HEK293 (cell line): ENCODE measurements around the gene SNUPN.

Source experiments
- CTCF ChIA-PET: fragments of 350-600 bp; formaldehyde crosslinking; extraction: SDS; loops from one replicate; lab custom pipeline; 2021; ENCODE audit warnings: antibody characterized with exemption; lab: Yijun Ruan, JAX
- POLR2A ChIA-PET: fragments of 300-600 bp; formaldehyde crosslinking; extraction: SDS; loops from one replicate; lab custom pipeline; 2020; ENCODE audit warnings: antibody characterized with exemption, inconsistent platforms; lab: Yijun Ruan, JAX
- H3K27ac ChIP-seq: fragments of 200-500 bp; sonication (Bioruptor generic); 2 replicates; pipeline ENCODE4 v1.5.1; 2014; ENCODE audit warnings: low read depth, low read length, control low read depth, inconsistent platforms; ENCODE audit errors: extremely low read depth
- H3K36me3 ChIP-seq, 2 experiments: fragments of 200-500 bp in 1 of 2; sonication (Bioruptor generic) in 1 of 2; 1 replicate in 1 of 2; 2 replicates in 1 of 2; pipeline ENCODE4 v1.5.1; 2014 to 2017; ENCODE audit warnings: inconsistent platforms in 2 of 2, low read length in 2 of 2; ENCODE audit not compliant: control insufficient read depth in 2 of 2, insufficient read depth in 1 of 2
- H3K4me1 ChIP-seq: fragments of 200-500 bp; sonication (Bioruptor generic); 2 replicates; pipeline ENCODE4 v1.5.1; 2014; ENCODE audit warnings: mild to moderate bottlenecking, low read length, inconsistent platforms; ENCODE audit not compliant: control insufficient read depth, insufficient read depth
- H3K4me3 ChIP-seq: 2 replicates; pipeline ENCODE4 v1.5.1; 2011; ENCODE audit warnings: low read depth, mild to moderate bottlenecking, control low read depth, low read length, moderate library complexity
- H3K9me3 ChIP-seq: fragments of 200-500 bp; sonication (Bioruptor generic); 2 replicates; pipeline ENCODE4 v1.5.1; 2014; ENCODE audit warnings: low read depth, low read length, inconsistent platforms; ENCODE audit not compliant: control insufficient read depth, insufficient read depth
- BCL11A ChIP-seq: fragments of 450-650 bp; formaldehyde crosslinking; IDR thresholded peaks from 2 replicates; pipeline ENCODE4 v1.5.1; 2016; ENCODE audit warnings: low read depth, missing biosample characterization, missing genetic modification characterization
- HOXC10 ChIP-seq: sonication (generic); formaldehyde crosslinking; IDR thresholded peaks from 2 replicates; pipeline ENCODE4 v1.8.1; 2023; ENCODE audit warnings: mild to moderate bottlenecking, missing genetic modification reagents
- KLF10 ChIP-seq: fragments of 450-650 bp; IDR thresholded peaks from 2 replicates; pipeline ENCODE4 v1.5.1; 2018; ENCODE audit warnings: missing biosample characterization, mild to moderate bottlenecking, missing genetic modification characterization
- MEIS1 ChIP-seq: sonication (generic); formaldehyde crosslinking; IDR thresholded peaks from 2 replicates; pipeline ENCODE4 v1.8.1; 2022; ENCODE audit warnings: missing genetic modification reagents, mild to moderate bottlenecking, borderline replicate concordance
- PRDM1 ChIP-seq: fragments of 450-650 bp; formaldehyde crosslinking; IDR thresholded peaks from 2 replicates; pipeline ENCODE4; 2016; ENCODE audit warnings: missing biosample characterization, missing genetic modification characterization
- PRDM6 ChIP-seq: fragments of 450-650 bp; formaldehyde crosslinking; IDR thresholded peaks from 2 replicates; pipeline ENCODE4 v1.5.1; 2017; ENCODE audit warnings: missing biosample characterization, missing genetic modification characterization
- SCRT2 ChIP-seq: fragments of 450-650 bp; formaldehyde crosslinking; IDR thresholded peaks from 2 replicates; pipeline ENCODE4 v1.5.1; 2016; ENCODE audit warnings: missing biosample characterization, missing genetic modification characterization
- ZBTB11 ChIP-seq: fragments of 450-650 bp; formaldehyde crosslinking; conservative IDR thresholded peaks from 2 replicates; pipeline ENCODE4 v1.5.1; 2016; ENCODE audit warnings: low read depth, missing biosample characterization, missing genetic modification characterization
- ZNF121 ChIP-seq: fragments of 450-650 bp; formaldehyde crosslinking; IDR thresholded peaks from 2 replicates; pipeline ENCODE4 v1.5.1; 2016; ENCODE audit warnings: missing biosample characterization, missing genetic modification characterization
- ZNF140 ChIP-seq: fragments of 450-650 bp; formaldehyde crosslinking; IDR thresholded peaks from 2 replicates; pipeline ENCODE4 v1.5.1; 2016; ENCODE audit warnings: missing biosample characterization, missing genetic modification characterization
- ZNF174 ChIP-seq: fragments of 450-650 bp; formaldehyde crosslinking; IDR thresholded peaks from 2 replicates; pipeline ENCODE4 v1.5.0; 2017; ENCODE audit warnings: missing biosample characterization, mild to moderate bottlenecking, missing genetic modification characterization
- ZNF2 ChIP-seq: fragments of 450-650 bp; formaldehyde crosslinking; IDR thresholded peaks from 2 replicates; pipeline ENCODE4 v1.5.1; 2016; ENCODE audit warnings: missing biosample characterization, missing genetic modification characterization
- ZNF311 ChIP-seq: fragments of 450-650 bp; formaldehyde crosslinking; IDR thresholded peaks from 2 replicates; pipeline ENCODE4 v1.5.1; 2017; ENCODE audit warnings: missing biosample characterization, missing genetic modification characterization, borderline replicate concordance
- ZNF549 ChIP-seq: fragments of 450-650 bp; IDR thresholded peaks from 2 replicates; pipeline ENCODE4 v1.5.1; 2018; ENCODE audit warnings: missing biosample characterization, missing genetic modification characterization, mild to moderate bottlenecking, inconsistent platforms, moderate library complexity
- ZNF560 ChIP-seq: fragments of 450-650 bp; formaldehyde crosslinking; IDR thresholded peaks from 2 replicates; pipeline ENCODE4 v1.5.1; 2017; ENCODE audit warnings: missing biosample characterization, missing genetic modification characterization, borderline replicate concordance
- ZNF571 ChIP-seq: fragments of 450-650 bp; formaldehyde crosslinking; IDR thresholded peaks from 2 replicates; pipeline ENCODE4 v1.5.0; 2017; ENCODE audit warnings: missing biosample characterization, missing genetic modification characterization
- ZNF660 ChIP-seq: fragments of 450-650 bp; IDR thresholded peaks from 2 replicates; pipeline ENCODE4 v1.5.1; 2018; ENCODE audit warnings: missing biosample characterization, mild to moderate bottlenecking, missing genetic modification characterization
- ZNF843 ChIP-seq: fragments of 450-650 bp; formaldehyde crosslinking; IDR thresholded peaks from 2 replicates; pipeline ENCODE4 v1.5.1; 2016; ENCODE audit warnings: missing biosample characterization, missing genetic modification characterization
- ZSCAN16 ChIP-seq: fragments of 450-650 bp; formaldehyde crosslinking; IDR thresholded peaks from 2 replicates; pipeline ENCODE4 v1.5.1; 2016; ENCODE audit warnings: missing biosample characterization, missing genetic modification characterization
- ZSCAN18 ChIP-seq: fragments of 450-650 bp; formaldehyde crosslinking; IDR thresholded peaks from 2 replicates; pipeline ENCODE4 v1.5.1; 2016; ENCODE audit warnings: missing biosample characterization, missing genetic modification characterization
- ZSCAN23 ChIP-seq: fragments of 450-650 bp; formaldehyde crosslinking; IDR thresholded peaks from 2 replicates; pipeline ENCODE4 v1.5.1; 2016; ENCODE audit warnings: missing biosample characterization, missing genetic modification characterization

SNUPN gene

GRCh38 chr15:75659928-75660645 lies 34.6 kb upstream of the SNUPN start (continued):
- TF ChIP-seq PRDM6 (tag by site-specific recombination) (no peak), ZNF549 (tag by site-specific recombination) (no peak), ZNF140 (no peak)

- TF ChIP-seq BCL11A (tag by site-specific recombination) (no peak), ZNF560 (no peak), HOXC10 (CRISPR knock-in tag) (no peak), ZSCAN23 (tag by site-specific recombination) (no peak)
- no peaks in the 10 kb centered on the region for H3K9me3 ChIP-seq
- POLR2A ChIA-PET = no interaction called here
- H3K4me3 ChIP-seq = no peak overlapping the region
- H3K36me3 ChIP-seq = peaks cover 0 to 9% of the 10 kb centered on the region in 2 experiments; a peak in 1 of 3 replicates
- CTCF ChIA-PET = no interaction called here
- H3K27ac ChIP-seq = no peak overlapping the region
- H3K4me1 ChIP-seq = no peaks in the 10 kb centered on the region
Measured at GRCh38 chr15:75659141-75659771, 33.7 kb upstream of the SNUPN start.

- H3K4me3 ChIP-seq = no peak overlapping the region
Measured at GRCh38 chr15:75656813-75657212, 31.3 kb upstream of the SNUPN start.

More at GRCh38 chr15:75656813-75657212, 31.3 kb upstream of the SNUPN start:
- H3K27ac ChIP-seq = no peak overlapping the region
- no peaks in the 10 kb centered on the region for H3K9me3 ChIP-seq
- no peaks in the 10 kb centered on the region for H3K4me1 ChIP-seq
- no peak for TF ChIP-seq ZBTB11 (tag by site-specific recombination)
- TF ChIP-seq ZNF571 (tag by site-specific recombination) = no peak
- TF ChIP-seq ZNF660 = no peak
- no peak for TF ChIP-seq ZNF549 (tag by site-specific recombination)
- TF ChIP-seq ZNF843 (tag by site-specific recombination) = no peak
- TF ChIP-seq ZNF121 = no peak
- no peak for TF ChIP-seq ZNF311 (tag by site-specific recombination)
- no peak for TF ChIP-seq KLF10 (tag by site-specific recombination)
- no peak for TF ChIP-seq ZSCAN16 (tag by site-specific recombination)
- TF ChIP-seq ZSCAN18 (tag by site-specific recombination) = no peak
- no peak for TF ChIP-seq MEIS1 (CRISPR knock-in tag)
- TF ChIP-seq ZSCAN23 (tag by site-specific recombination) = no peak
- no peak for TF ChIP-seq SCRT2 (tag by site-specific recombination)
- TF ChIP-seq ZNF2 (tag by site-specific recombination) = no peak
- TF ChIP-seq ZNF174 (tag by site-specific recombination) = no peak
- TF ChIP-seq PRDM1 (tag by site-specific recombination) = no peak
- H3K36me3 ChIP-seq = peaks cover 0 to 9% of the 10 kb centered on the region in 2 experiments; a peak in 1 of 3 replicates
- ChIA-PET CTCF (no interaction called here), POLR2A (no interaction called here)
